Measurements from ENCODE around the gene WBP1.

WBP1 gene

DNA sequence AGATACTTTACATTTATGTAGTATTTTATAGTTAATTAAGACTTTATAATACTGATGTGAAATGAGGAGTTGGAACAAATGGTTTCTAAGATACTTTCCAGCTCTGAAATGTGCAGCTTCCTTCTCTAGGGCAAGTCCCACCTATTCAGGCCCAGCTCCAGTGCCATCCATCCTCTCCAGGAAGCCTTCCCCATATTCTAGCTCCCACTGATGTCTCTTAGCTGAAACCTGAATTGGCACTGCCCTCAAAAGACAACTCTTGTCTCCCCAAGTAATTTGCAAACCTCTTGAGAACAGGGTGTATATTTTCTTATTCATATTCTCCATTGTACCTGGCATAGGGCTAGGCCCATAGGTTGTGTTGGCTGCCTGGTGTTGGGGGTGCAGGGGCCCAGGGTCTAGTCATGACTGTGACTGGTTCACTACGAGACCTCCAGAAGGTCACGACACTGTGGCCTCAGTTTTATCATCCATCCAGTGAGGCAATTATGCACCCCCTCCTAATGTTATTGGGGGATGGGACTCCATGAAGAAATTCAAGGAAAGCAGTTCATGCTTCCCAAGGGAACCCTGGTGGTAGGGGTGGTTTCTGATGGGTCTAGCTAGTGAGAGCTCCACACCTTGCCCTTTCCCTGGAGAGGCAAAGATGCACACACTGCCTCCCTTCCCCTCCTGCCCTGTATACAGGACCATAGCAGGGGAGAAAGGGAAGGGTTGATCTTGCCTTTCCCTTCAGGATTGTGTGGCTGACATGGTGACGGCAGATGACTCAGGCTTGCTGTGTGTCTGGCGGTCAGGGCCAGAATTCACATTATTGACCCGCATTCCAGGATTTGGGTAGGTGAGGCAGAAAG, 33.9 kb upstream of the WBP1 start:
- Histone ChIP-seq H3K23ac (ENCODE audit: low read depth, low read length, poor library complexity) (peak overlapping the region; percentile 96), H4K8ac (ENCODE audit: low read depth, low read length) (no peak overlapping the region), H3K18ac (ENCODE audit: low read length) (no peak overlapping the region), H3K4me3 (ENCODE audit: low read length in 2 of 2) (no peak overlapping the region), H2AK5ac (ENCODE audit: low read depth, low read length) (no peak overlapping the region), H3K36me3 (replicated peaks in 1 of 2; ENCODE audit: control insufficient read depth in 2 of 2, insufficient read depth in 2 of 2, low read length in 2 of 2) (peaks cover 43 to 58% of the 10 kb centered on the region in 2 donors), H3K4me2 (ENCODE audit: insufficient read depth, low read length, poor library complexity, severe bottlenecking) (no peak overlapping the region), H2BK120ac (ENCODE audit: low read depth, low read length) (peak overlapping the region; percentile 43), H3K4me1 (ENCODE audit: control insufficient read depth in 2 of 2, insufficient read depth in 1 of 2, low read depth in 1 of 2, low read length in 2 of 2) (peaks cover 0 to 7% of the 10 kb centered on the region in 2 donors), H2BK12ac (ENCODE audit: low read length) (no peak overlapping the region), H2BK5ac (ENCODE audit: low read length) (no peak overlapping the region), H3K9ac (ENCODE audit: low read depth, low read length, poor library complexity) (no peak overlapping the region), H3K4ac (ENCODE audit: low read length) (no peak overlapping the region), H3K27ac (replicated peaks; ENCODE audit: low read length) (no peak overlapping the region), H3K9me3 (replicated peaks in 1 of 2; ENCODE audit: control insufficient read depth in 2 of 2, insufficient read depth in 1 of 2, low read depth in 1 of 2, low read length in 2 of 2) (peaks cover 0 to 3% of the 10 kb centered on the region in 2 donors), H3K27me3 (ENCODE audit: control insufficient read depth in 3 of 3, insufficient read depth in 3 of 3, low read depth in 1 of 3, low read length in 3 of 3) (no peaks in the 10 kb centered on the region), H2BK15ac (ENCODE audit: low read length) (peak overlapping the region; percentile 34), H3K79me1 (ENCODE audit: low read depth, low read length) (peaks cover 10% of the 10 kb centered on the region), H4K91ac (ENCODE audit: low read depth, low read length, poor library complexity) (no peak overlapping the region), H2AFZ (ENCODE audit: low read length) (no peak overlapping the region), H3K14ac (ENCODE audit: low read length) (no peak overlapping the region)
- WGBS, 2 donors (ENCODE audit: extremely low coverage in 2 of 2, insufficient read length in 2 of 2, insufficient replicate concordance in 1 of 2): no CpG with 5 or more reads among the region's 5 CpGs
- DNase-seq (ENCODE audit: low spot score): no peak

DNA sequence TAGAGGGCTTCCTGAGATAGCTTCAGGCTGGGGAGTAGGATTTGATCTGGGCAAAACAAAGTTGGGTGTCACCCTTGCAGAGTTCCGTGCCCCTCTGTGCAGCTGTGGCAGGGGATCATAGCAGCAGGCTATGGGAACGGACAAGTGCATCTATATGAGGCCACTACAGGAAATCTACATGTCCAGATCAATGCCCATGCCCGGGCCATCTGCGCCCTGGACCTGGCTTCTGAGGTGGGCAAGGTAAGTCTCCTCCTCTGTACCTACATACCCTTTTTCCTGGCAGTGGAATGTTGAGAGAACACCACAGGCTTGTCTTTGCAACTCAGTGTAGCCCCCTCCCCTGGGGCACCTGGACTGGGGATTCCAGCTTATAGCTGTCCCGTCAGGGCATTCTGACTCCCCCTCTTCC, 33.2 kb upstream of the WBP1 start:
- Histone ChIP-seq H3K4me2 (ENCODE audit: insufficient read depth, low read length, poor library complexity, severe bottlenecking) (no peak overlapping the region), H3K27me3 (ENCODE audit: control insufficient read depth in 3 of 3, insufficient read depth in 3 of 3, low read depth in 1 of 3, low read length in 3 of 3) (no peaks in the 10 kb centered on the region), H3K4ac (ENCODE audit: low read length) (no peak overlapping the region), H2AFZ (ENCODE audit: low read length) (no peak overlapping the region), H3K27ac (replicated peaks; ENCODE audit: low read length) (no peak overlapping the region), H2BK120ac (ENCODE audit: low read depth, low read length) (peak overlapping the region; percentile 43), H3K4me1 (ENCODE audit: control insufficient read depth in 2 of 2, insufficient read depth in 1 of 2, low read depth in 1 of 2, low read length in 2 of 2) (peaks cover 0 to 7% of the 10 kb centered on the region in 2 donors), H2BK5ac (ENCODE audit: low read length) (no peak overlapping the region), H3K79me1 (ENCODE audit: low read depth, low read length) (peaks cover 10% of the 10 kb centered on the region), H2BK15ac (ENCODE audit: low read length) (peak overlapping the region; percentile 34), H3K14ac (ENCODE audit: low read length) (no peak overlapping the region), H2AK5ac (ENCODE audit: low read depth, low read length) (no peak overlapping the region), H3K18ac (ENCODE audit: low read length) (no peak overlapping the region), H4K8ac (ENCODE audit: low read depth, low read length) (peak overlapping the region; percentile 78), H3K4me3 (ENCODE audit: low read length in 2 of 2) (no peak overlapping the region), H3K23ac (ENCODE audit: low read depth, low read length, poor library complexity) (peak overlapping the region; percentile 96), H4K91ac (ENCODE audit: low read depth, low read length, poor library complexity) (no peak overlapping the region), H3K36me3 (replicated peaks in 1 of 2; ENCODE audit: control insufficient read depth in 2 of 2, insufficient read depth in 2 of 2, low read length in 2 of 2) (peaks cover 50 to 64% of the 10 kb centered on the region in 2 donors), H3K9ac (ENCODE audit: low read depth, low read length, poor library complexity) (no peak overlapping the region), H2BK12ac (ENCODE audit: low read length) (no peak overlapping the region), H3K9me3 (replicated peaks in 1 of 2; ENCODE audit: control insufficient read depth in 2 of 2, insufficient read depth in 1 of 2, low read depth in 1 of 2, low read length in 2 of 2) (peaks cover 0 to 3% of the 10 kb centered on the region in 2 donors)
- DNase-seq (ENCODE audit: low spot score): no peak
- WGBS, 2 donors (ENCODE audit: extremely low coverage in 2 of 2, insufficient read length in 2 of 2, insufficient replicate concordance in 1 of 2): no CpG with 5 or more reads among the region's 5 CpGs

DNA sequence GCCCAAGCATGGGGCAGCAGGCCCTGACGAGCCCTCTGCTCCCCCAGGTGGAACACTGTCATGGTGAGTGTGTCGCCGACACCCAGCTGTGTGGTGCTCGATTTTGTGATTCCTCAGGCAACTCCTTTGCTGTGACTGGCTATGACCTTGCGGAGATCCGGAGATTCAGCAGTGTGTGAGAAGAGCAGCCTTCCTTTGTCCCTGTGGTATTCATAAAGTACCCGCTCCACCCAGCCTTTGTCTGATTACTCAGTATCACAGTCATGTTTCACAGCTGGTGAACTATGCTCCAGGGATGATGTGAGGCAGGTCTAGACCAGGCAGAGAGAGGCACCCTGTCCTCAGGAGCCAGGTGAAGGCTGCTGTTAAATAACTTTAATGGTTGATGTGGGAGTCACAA, 32.7 kb upstream of the WBP1 start:
- H3K9me3 ChIP-seq (replicated peaks in 1 of 2; ENCODE audit: control insufficient read depth in 2 of 2, insufficient read depth in 1 of 2, low read depth in 1 of 2, low read length in 2 of 2): peaks cover 0 to 3% of the 10 kb centered on the region in 2 donors

DNA sequence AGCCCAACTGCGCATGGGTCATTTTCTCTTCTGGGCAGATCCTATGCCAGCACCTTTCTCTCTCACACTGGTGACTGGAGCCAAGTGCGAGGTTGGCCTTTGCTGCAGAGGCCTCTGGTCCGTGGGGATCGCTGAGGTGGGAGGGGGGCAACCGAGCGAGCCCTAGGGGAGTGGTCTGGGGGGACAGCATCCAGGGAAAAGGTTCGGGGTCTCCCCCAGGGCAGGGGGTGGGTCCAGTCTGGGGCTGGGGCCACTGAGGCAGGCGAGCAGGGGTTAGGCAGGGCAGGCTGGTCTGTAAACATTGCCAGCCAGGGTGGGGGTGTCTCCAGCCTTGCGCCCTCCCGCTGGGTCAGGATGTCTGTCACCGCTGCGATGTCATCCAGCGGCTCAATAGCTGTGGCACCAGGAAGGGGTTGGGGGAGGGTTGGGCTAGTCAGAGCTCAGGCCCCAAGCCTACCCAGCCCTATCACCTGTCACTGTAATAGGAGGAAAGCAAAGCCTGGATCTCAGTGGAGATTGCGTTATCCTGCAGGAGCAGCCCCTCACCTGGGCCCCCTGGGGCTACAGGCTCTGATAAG, 32.0 kb upstream of the WBP1 start:
- Histone ChIP-seq H3K4ac (ENCODE audit: low read length) (no peak overlapping the region), H2BK120ac (ENCODE audit: low read depth, low read length) (no peak overlapping the region), H4K8ac (ENCODE audit: low read depth, low read length) (no peak overlapping the region), H2BK15ac (ENCODE audit: low read length) (no peak overlapping the region), H3K4me1 (ENCODE audit: control insufficient read depth in 2 of 2, insufficient read depth in 1 of 2, low read depth in 1 of 2, low read length in 2 of 2) (peaks cover 2 to 6% of the 10 kb centered on the region in 2 donors), H3K9me3 (replicated peaks in 1 of 2; ENCODE audit: control insufficient read depth in 2 of 2, insufficient read depth in 1 of 2, low read depth in 1 of 2, low read length in 2 of 2) (peaks cover 0 to 3% of the 10 kb centered on the region in 2 donors), H4K91ac (ENCODE audit: low read depth, low read length, poor library complexity) (no peak overlapping the region), H2BK12ac (ENCODE audit: low read length) (no peak overlapping the region), H3K9ac (ENCODE audit: low read depth, low read length, poor library complexity) (no peak overlapping the region), H3K4me3 (ENCODE audit: low read length in 2 of 2) (no peak overlapping the region), H3K4me2 (ENCODE audit: insufficient read depth, low read length, poor library complexity, severe bottlenecking) (no peak overlapping the region), H2BK5ac (ENCODE audit: low read length) (peak overlapping the region; percentile 5), H3K23ac (ENCODE audit: low read depth, low read length, poor library complexity) (no peak overlapping the region), H2AFZ (ENCODE audit: low read length) (no peak overlapping the region), H2AK5ac (ENCODE audit: low read depth, low read length) (no peak overlapping the region), H3K14ac (ENCODE audit: low read length) (no peak overlapping the region), H3K27ac (replicated peaks; ENCODE audit: low read length) (no peak overlapping the region), H3K36me3 (replicated peaks in 1 of 2; ENCODE audit: control insufficient read depth in 2 of 2, insufficient read depth in 2 of 2, low read length in 2 of 2) (peaks cover 56 to 76% of the 10 kb centered on the region in 2 donors), H3K79me1 (ENCODE audit: low read depth, low read length) (peaks cover 9% of the 10 kb centered on the region), H3K27me3 (ENCODE audit: control insufficient read depth in 3 of 3, insufficient read depth in 3 of 3, low read depth in 1 of 3, low read length in 3 of 3) (no peaks in the 10 kb centered on the region), H3K18ac (ENCODE audit: low read length) (no peak overlapping the region)
- no peak for DNase-seq (ENCODE audit: low spot score)
- no CpG with 5 or more reads among the region's 14 CpGs for WGBS, 2 donors (ENCODE audit: extremely low coverage in 2 of 2, insufficient read length in 2 of 2, insufficient replicate concordance in 1 of 2)

More for the DNA sequence above, 32.7 kb upstream of the WBP1 start:
- Histone ChIP-seq H2BK15ac (ENCODE audit: low read length) (no peak overlapping the region), H3K9ac (ENCODE audit: low read depth, low read length, poor library complexity) (no peak overlapping the region), H3K79me1 (ENCODE audit: low read depth, low read length) (peaks cover 10% of the 10 kb centered on the region), H4K8ac (ENCODE audit: low read depth, low read length) (peak overlapping the region; percentile 78), H3K14ac (ENCODE audit: low read length) (no peak overlapping the region), H2AK5ac (ENCODE audit: low read depth, low read length) (no peak overlapping the region), H3K23ac (ENCODE audit: low read depth, low read length, poor library complexity) (peak overlapping the region; percentile 91), H3K4ac (ENCODE audit: low read length) (no peak overlapping the region), H2BK5ac (ENCODE audit: low read length) (no peak overlapping the region), H4K91ac (ENCODE audit: low read depth, low read length, poor library complexity) (no peak overlapping the region), H3K4me3 (ENCODE audit: low read length in 2 of 2) (no peak overlapping the region), H2BK12ac (ENCODE audit: low read length) (no peak overlapping the region), H3K4me2 (ENCODE audit: insufficient read depth, low read length, poor library complexity, severe bottlenecking) (no peak overlapping the region), H3K4me1 (ENCODE audit: control insufficient read depth in 2 of 2, insufficient read depth in 1 of 2, low read depth in 1 of 2, low read length in 2 of 2) (peaks cover 2 to 7% of the 10 kb centered on the region in 2 donors), H2BK120ac (ENCODE audit: low read depth, low read length) (no peak overlapping the region), H3K27me3 (ENCODE audit: control insufficient read depth in 3 of 3, insufficient read depth in 3 of 3, low read depth in 1 of 3, low read length in 3 of 3) (no peaks in the 10 kb centered on the region), H3K27ac (replicated peaks; ENCODE audit: low read length) (no peak overlapping the region), H3K18ac (ENCODE audit: low read length) (no peak overlapping the region), H2AFZ (ENCODE audit: low read length) (no peak overlapping the region), H3K36me3 (replicated peaks in 1 of 2; ENCODE audit: control insufficient read depth in 2 of 2, insufficient read depth in 2 of 2, low read length in 2 of 2) (peaks cover 54 to 69% of the 10 kb centered on the region in 2 donors)
- DNase-seq (ENCODE audit: low spot score): no peak
- no CpG with 5 or more reads among the region's 7 CpGs for WGBS, 2 donors (ENCODE audit: extremely low coverage in 2 of 2, insufficient read length in 2 of 2, insufficient replicate concordance in 1 of 2)
